SKM-1 (cell line): ENCODE measurements around the gene AIF1L.
"Not testable (repeated sequence)": the region's sequence is repeated elsewhere in the genome, so short reads cannot be mapped to it uniquely, and the experiment has no call there.

ENCODE experiments used
- DNase-seq: peaks from one replicate; lab custom pipeline; 2025; ENCODE audit not compliant: unreplicated experiment; lab: John Stamatoyannopoulos, UW

AIF1L gene

GRCh38 chr9:131117762-131118145, 21.4 kb downstream of the AIF1L start:
- DNase-seq = no peak

DNA sequence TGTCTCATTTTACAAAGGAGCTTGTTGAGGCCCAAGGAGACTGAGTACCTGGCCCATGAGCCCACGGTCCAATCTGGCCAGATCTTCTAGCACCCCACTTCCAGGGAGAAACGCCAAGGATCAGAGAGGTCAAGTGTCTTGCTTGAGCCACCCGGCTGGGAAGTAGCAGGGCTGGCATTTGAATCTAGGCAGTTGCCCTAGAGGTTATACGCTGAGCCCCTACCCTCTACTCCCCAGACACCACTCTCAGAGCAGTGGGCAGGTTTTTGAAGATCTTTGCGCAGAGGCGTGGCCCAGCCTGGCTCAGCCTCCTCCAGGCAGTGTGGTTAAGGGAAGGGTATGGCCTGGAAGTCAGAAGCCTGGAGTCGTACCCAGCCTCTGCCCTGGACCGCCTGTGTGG, 23.3 kb downstream of the AIF1L start:
- no peak for DNase-seq

DNA sequence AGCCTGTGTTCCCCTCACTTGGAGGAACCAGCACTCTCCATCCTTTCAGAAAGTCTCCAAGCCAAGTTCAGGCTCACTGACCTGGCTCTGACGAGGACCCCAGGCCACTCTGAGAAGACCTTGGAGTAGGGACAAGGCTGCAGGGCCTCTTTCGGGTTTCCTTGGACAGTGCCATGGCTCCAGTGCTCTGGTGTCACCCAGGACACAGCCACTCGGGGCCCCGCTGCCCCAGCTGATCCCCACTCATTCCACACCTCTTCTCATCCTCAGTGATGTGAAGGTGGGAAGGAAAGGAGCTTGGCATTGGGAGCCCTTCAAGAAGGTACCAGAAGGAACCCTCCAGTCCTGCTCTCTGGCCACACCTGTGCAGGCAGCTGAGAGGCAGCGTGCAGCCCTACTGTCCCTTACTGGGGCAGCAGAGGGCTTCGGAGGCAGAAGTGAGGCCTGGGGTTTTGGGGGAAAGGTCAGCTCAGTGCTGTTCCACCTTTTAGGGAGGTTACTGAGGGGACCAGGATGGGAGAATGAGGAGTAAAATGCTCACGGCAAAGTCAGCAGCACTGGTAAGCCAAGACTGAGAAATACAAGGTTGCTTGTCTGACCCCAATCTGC, 24.4 kb downstream of the AIF1L start:
- DNase-seq = no peak

GRCh38 chr9:131121346-131121745, 25.0 kb downstream of the AIF1L start:
- no peak for DNase-seq

- DNase-seq = no peak
These were observed 25.8 kb downstream of the AIF1L start for GRCh38 chr9:131122158-131122557.

DNA sequence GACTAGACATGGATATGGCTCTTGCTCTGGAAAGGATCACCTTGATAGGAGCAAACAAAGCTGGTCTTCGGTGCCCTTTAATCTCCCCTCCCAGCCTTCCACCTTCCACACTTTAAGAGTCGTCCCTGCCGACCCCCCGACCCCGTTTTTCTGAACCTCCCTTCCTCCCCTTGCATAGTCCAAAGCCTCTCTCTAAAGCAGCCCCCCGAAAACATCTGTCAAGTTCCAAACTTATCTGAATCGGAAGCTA, 28.6 kb downstream of the AIF1L start:
- DNase-seq = no peak

DNA sequence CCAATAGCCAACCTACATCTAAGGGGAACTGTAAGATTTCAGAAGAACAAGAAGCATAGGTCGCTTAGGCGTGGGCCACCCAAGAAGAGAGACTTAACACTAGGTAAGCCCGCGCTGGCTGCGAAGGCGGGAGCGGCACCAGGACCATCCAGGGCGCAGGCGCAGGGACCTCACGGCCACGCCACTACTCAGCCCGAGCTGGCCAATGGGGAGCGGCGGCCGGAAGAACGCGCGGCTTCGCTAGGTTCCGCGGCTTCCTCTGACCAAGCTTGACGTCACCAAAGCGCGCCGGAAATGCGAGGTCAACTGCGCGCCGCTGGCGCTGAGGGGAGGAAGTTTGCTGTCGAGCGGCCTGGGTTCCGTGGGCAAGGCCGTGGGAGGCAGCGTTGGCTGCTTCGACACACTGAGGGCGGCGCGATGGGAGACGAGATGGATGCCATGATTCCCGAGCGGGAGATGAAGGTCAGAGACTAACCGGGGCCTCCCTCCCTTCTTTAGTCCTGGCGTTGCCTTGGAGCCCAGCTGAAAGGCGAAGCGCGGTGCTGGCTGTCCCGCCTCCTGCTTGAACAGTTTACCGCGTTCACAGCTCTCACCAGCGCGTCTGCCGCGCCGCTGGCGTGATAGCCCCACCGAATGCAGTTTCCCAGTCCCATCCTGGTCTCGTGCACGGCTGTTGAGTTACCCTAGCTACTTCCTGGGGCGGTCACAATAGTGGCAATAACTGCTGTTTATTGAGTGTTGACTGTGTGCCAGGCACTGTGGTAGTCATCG, 29.1 kb downstream of the AIF1L start, which contains the start of gene NUP214:
NUP214 (plus strand) TSS at position 299 of the 771 bp plus-strand sequence; CDS start at position 418, 119 bp downstream.
- peak; percentile 93 for DNase-seq

GRCh38 chr9:131126059-131126426, 29.7 kb downstream of the AIF1L start:
- no peak for DNase-seq

DNA sequence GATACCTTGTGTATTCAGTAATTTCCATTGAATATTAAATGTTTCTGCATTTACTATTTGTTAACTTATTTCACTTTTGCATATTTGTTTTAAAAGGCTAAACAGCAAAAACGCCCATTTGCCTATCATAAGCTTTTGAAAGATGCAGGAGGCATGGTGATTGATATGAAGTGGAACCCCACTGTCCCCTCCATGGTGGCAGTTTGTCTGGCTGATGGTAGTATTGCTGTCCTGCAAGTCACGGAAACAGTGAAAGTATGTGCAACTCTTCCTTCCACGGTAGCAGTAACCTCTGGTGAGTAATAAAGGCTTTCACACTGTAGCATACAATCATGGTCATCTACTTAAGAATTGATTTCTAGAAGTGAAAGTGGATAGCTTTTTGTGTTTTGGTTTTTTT, 32.9 kb downstream of the AIF1L start:
- DNase-seq = no peak

DNA sequence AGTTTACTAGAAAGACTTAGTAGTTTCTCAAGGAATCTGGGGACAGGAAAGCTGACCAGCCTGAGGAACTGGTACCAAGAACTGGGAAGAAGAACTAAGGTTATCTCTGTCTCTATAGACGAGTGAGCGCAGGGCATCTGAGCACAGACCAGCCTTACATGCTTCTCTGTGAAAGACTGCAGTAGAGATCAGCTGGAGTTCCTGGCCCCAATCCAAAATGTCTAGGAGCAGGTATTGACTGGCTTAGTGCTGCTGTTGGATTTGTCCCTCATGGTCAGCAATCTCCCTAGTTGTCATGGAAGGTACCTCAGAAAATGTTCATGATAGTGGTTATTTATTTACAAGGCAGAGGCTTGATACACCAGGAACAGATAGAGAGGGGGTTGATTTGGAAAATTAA, 42.3 kb downstream of the AIF1L start:
- DNase-seq = no peak

GRCh38 chr9:131140112-131140511, 43.8 kb downstream of the AIF1L start:
- DNase-seq = no peak

- DNase-seq = no peak
These were observed 44.2 kb downstream of the AIF1L start for GRCh38 chr9:131140550-131140949.

GRCh38 chr9:131142160-131142559, 45.8 kb downstream of the AIF1L start:
- DNase-seq = no peak

DNA sequence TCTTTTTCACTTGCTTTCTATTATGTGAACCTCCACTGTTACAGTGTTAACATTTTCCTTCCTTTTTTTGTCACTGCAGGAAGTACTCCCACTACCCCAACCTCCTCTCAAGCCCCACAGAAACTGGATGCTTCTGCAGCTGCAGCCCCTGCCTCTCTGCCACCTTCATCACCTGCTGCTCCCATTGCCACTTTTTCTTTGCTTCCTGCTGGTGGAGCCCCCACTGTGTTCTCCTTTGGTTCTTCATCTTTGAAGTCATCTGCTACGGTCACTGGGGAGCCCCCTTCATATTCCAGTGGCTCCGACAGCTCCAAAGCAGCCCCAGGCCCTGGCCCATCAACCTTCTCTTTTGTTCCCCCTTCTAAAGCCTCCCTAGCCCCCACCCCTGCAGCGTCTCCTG, 47.9 kb downstream of the AIF1L start:
- no peak for DNase-seq

GRCh38 chr9:131145245-131145644, 48.9 kb downstream of the AIF1L start:
- DNase-seq = no peak

GRCh38 chr9:131146186-131146585, 49.9 kb downstream of the AIF1L start:
- DNase-seq = no peak

GRCh38 chr9:131148276-131148675, 51.9 kb downstream of the AIF1L start:
- no peak for DNase-seq

GRCh38 chr9:131148966-131149687, 52.8 kb downstream of the AIF1L start:
- DNase-seq = no peak

DNA sequence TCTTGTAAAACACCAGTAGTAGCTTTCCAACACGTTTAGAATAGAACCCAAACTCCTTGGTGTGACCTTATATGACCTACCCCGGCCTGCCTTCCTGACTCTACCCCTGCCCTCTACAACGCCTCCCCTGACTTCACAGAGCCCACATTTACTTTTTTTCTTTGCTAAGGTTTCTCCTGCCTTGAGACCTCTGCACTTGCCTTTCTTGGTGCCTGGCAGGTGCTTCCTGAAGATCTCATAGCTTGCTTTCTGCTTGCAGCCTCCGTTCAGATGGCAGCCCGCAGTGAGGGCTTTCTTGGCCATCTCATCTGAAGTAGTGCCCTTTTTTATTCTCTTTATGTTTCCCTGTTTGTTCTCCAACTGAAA, 53.3 kb downstream of the AIF1L start:
- no peak for DNase-seq

DNA sequence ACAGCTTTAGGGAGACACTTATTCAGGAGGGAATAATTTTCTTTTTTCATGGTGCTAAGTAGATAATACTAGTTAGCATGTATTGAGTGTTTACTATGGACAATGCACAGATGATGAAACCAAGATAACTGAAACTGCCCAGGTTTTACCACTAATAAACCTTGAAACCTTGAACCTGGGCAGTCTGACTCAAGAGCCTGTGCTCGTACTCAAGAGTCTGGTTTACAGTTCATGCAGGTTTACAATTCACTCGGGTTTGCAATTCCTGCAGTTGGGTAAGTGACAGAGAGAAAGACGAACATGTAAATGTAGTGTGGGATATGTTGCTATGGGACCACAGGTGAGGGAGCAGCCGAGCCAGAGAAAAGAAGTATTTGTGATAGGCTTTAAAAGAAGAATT, 57.3 kb downstream of the AIF1L start:
- DNase-seq = no peak

GRCh38 chr9:131158673-131159072, 62.3 kb downstream of the AIF1L start:
- not testable (repeated sequence) for DNase-seq

- DNase-seq = no peak
These were observed 64.2 kb downstream of the AIF1L start for GRCh38 chr9:131160416-131161112.
